Activated CD4-positive, alpha-beta memory T cell treated with anti-CD3 and anti-CD28 coated beads, Interleukin-2, amount 10 ng/mL, durations not matched to agents 7 days and 5 days (primary cell): Measurements from ENCODE around the gene PTCD2. TPM values are rescaled to one million over a fixed set of nuclear protein-coding genes. Genes with fewer than 3 reads are reported as not detected.
"Not testable (repeated sequence)": the region's sequence is repeated elsewhere in the genome, so short reads cannot be mapped to it uniquely, and the experiment has no call there.

ENCODE experiments used
- CTCF ChIA-PET: fragments of 350-600 bp; sonication (Branson Sonifier 250); formaldehyde crosslinking; loops from one replicate; lab custom pipeline; 2021; ENCODE audit warnings: antibody characterized with exemption, inconsistent platforms; lab: Charles Lee
- POLR2A ChIA-PET: fragments of 350-600 bp; sonication (Branson Sonifier 250); formaldehyde crosslinking; loops from one replicate; lab custom pipeline; 2021; ENCODE audit warnings: antibody characterized with exemption; lab: Charles Lee
- DNase-seq: peaks from one replicate; pipeline ENCODE4 v3.0.0-alpha.2; 2020
- H3K27ac Mint-ChIP-seq: one replicate; pipeline ENCODE4 v1.8.0; 2021; ENCODE audit warnings: mild to moderate bottlenecking, mixed read lengths
- H3K27me3 Mint-ChIP-seq: one replicate; pipeline ENCODE4 v1.8.0; 2021; ENCODE audit warnings: mixed read lengths
- H3K36me3 Mint-ChIP-seq: one replicate; pipeline ENCODE4 v1.8.0; 2021; ENCODE audit warnings: low read depth, mixed read lengths
- H3K4me1 Mint-ChIP-seq: one replicate; pipeline ENCODE4 v1.8.0; 2021; ENCODE audit warnings: mixed read lengths
- H3K4me3 Mint-ChIP-seq: one replicate; pipeline ENCODE4 v1.8.0; 2021; ENCODE audit warnings: mild to moderate bottlenecking, mixed read lengths
- H3K9me3 Mint-ChIP-seq: one replicate; pipeline ENCODE4 v1.8.0; 2021; ENCODE audit warnings: mixed read lengths
- total RNA-seq, 2 experiments: library from RNA; stranded (reverse); gene quantifications; one replicate each; pipeline ENCODE4 v1.2.3, GENCODE V29; 2021

The PTCD2 gene
- total RNA-seq, 2 experiments from 2014 or later = 7.5 to 8.4 TPM

DNA sequence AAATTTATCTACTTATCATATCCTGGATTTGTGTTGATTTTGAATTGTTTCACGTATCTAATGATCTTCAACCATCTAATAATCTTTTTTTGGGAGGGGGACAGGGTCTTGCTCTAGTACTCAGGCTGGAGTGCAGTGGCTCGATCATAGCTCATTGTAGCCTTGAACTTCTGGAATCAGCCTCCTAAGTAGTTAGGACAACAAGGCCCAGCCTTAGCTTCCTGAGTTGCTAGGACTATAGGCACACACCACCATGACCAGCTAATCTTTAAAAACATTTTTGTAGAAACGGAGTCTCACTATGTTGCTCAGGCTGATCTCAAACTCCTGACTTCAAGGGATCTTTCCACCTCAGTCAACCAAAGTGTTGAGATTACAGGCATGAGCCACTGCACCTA lies 34.8 kb upstream of the PTCD2 start:
- Mint-ChIP-seq H3K4me1 (no peaks in the 10 kb centered on the region), H3K4me3 (no peak overlapping the region), H3K27ac (no peak overlapping the region)

DNA sequence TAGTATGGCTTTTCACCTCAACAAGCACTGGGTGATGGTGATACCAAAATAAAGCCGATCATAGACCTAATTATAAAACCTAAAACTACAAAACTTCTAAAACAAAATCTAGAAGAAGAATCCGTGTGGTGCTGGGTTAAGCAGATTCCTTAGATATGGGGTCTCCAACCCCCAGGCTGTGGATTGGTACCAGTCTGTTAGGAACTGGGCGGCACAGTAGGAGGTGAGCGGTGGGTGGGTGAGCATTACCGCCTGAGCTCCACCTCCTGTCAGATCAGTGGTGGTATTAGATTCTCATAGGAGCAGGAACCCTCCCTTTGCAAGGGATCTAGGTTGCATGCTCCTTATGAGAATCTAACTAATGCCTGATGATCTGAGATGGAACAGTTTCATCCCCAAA lies 33.4 kb upstream of the PTCD2 start:
- no peaks in the 10 kb centered on the region for H3K4me1 Mint-ChIP-seq
- H3K4me3 Mint-ChIP-seq = no peak overlapping the region
- no peak for DNase-seq
- H3K9me3 Mint-ChIP-seq = no peaks in the 10 kb centered on the region
- CTCF ChIA-PET = no interaction called here
- POLR2A ChIA-PET = no interaction called here
- no peak overlapping the region for H3K27ac Mint-ChIP-seq
- H3K27me3 Mint-ChIP-seq = no peaks in the 10 kb centered on the region
- peaks cover 11% of the 10 kb centered on the region for H3K36me3 Mint-ChIP-seq

More for the DNA sequence above, 34.8 kb upstream of the PTCD2 start:
- ChIA-PET POLR2A (interaction anchor here (1.3 kb wide), 1 partner anchor 35 kb away, joined by 3 read pairs; the partner anchor contains the start of genes MRPS27 and PTCD2), CTCF (no interaction called here)
- Mint-ChIP-seq H3K36me3 (peaks cover 11% of the 10 kb centered on the region), H3K9me3 (no peaks in the 10 kb centered on the region), H3K27me3 (no peaks in the 10 kb centered on the region)
- DNase-seq = no peak

DNA sequence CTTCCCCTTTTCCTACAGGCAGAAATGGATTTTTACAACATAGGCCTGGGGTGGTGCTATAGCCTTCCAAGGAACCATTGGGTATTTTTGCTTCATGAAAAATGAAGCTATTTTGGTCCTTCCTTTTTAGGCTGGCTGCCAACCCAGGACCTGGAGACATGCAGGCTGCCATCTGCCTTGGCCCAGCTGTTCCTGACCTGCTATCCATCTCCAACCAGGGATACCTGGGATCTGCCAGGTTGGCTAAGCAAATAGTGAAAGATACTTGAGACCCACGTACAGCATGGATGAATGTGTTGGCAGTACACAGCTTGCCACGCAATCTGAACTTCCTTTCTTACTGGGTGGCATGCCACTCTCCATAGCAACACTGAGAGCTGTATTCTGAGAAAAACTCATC lies 31.2 kb upstream of the PTCD2 start:
- no peak for DNase-seq
- H3K36me3 Mint-ChIP-seq = peaks cover 7% of the 10 kb centered on the region
- H3K9me3 Mint-ChIP-seq = no peaks in the 10 kb centered on the region
- no peaks in the 10 kb centered on the region for H3K4me1 Mint-ChIP-seq
- ChIA-PET CTCF (no interaction called here), POLR2A (interaction anchor here (1.0 to 1.4 kb wide), 2 partner anchors 19 to 31 kb away, joined by 3 to 4 read pairs; partner anchors contain the start of genes MRPS27 and PTCD2)
- no peak overlapping the region for H3K27ac Mint-ChIP-seq
- no peaks in the 10 kb centered on the region for H3K27me3 Mint-ChIP-seq
- H3K4me3 Mint-ChIP-seq = no peak overlapping the region

DNA sequence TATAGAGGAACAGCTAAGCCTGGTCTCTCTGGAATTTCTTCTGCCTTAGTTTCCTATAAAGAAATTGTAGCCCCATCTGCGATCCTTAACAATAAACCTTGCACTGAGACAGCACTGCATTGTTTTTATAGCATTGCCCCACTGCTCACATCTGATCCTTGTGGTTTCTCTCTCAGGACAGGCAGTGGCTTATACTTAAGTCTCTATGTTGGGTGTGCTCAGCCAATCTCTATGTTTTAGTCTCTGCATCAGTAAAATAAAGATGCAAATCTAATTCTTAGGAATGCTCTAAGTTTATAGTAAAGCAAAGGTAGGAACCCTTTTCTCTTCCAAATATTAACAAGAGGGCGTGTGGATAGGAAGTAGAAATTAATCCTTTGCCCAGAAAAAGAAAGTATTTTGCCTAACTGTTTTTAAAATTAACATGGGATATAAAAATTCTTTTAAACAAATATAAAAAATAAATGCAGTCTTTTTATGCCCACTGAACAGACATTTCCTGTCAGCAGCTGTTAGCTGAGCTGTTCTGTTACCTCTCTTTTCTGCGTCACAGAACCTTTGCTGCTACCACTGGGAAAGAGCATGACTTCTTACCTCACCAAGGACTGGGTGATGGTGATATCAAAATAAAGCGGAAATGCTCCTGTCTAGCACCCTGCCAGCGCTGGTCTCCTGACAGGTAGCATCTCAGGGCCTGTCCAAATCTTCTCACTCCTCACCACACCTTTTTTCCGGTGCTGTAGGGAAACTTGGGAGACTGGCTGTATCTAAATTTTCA lies 29.6 kb upstream of the PTCD2 start:
- H3K4me3 Mint-ChIP-seq = no peak overlapping the region
- peaks cover 13% of the 10 kb centered on the region for H3K36me3 Mint-ChIP-seq
- POLR2A ChIA-PET = no interaction called here
- no peak for DNase-seq
- CTCF ChIA-PET = no interaction called here
- H3K9me3 Mint-ChIP-seq = no peaks in the 10 kb centered on the region
- no peaks in the 10 kb centered on the region for H3K27me3 Mint-ChIP-seq
- no peaks in the 10 kb centered on the region for H3K4me1 Mint-ChIP-seq
- no peak overlapping the region for H3K27ac Mint-ChIP-seq

DNA sequence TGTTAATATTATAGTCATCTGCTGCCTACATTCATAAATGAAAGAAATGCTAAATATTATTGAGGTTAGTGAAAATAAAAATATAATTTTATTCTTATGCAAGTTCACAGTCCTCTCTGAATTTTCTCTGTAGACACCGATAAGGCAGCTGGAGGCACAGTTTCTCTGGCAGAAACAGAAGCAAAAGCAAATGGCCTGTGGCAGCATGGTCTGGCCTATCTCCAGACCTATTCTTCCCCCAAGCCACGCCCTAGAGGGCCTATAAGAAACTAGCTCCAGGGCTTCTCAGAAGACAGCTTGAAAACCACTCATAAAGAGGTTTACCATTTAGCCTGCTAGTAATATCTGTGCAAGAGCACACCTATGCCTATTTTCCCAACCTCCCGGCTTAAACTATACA lies 28.6 kb upstream of the PTCD2 start:
- peaks cover 17% of the 10 kb centered on the region for H3K36me3 Mint-ChIP-seq

DNA sequence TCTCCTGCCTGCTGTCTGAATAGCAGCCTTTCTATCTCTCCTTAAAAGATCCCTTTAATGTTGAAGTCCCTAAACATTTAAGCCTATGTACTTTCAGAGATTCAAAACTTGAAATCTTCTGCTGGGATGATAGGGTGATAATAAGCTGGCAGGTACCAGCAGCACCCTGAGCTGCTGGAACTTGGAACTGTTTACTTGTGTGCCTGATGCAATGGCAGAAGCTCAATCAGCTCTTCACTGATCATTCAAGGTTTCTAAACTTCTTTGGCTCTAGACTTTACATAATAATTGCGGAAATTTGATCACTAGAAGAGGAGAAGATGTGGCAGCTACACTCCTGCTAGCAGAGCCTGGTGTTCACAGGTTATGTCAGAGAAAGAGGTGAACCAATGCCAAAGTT lies 27.8 kb upstream of the PTCD2 start:
- H3K4me1 Mint-ChIP-seq = no peaks in the 10 kb centered on the region
- CTCF ChIA-PET = no interaction called here
- no peaks in the 10 kb centered on the region for H3K27me3 Mint-ChIP-seq
- DNase-seq = no peak
- peaks cover 15% of the 10 kb centered on the region for H3K36me3 Mint-ChIP-seq
- H3K9me3 Mint-ChIP-seq = no peaks in the 10 kb centered on the region
- POLR2A ChIA-PET = interaction anchor here (2.2 kb wide), 1 partner anchor 16 kb away, joined by 8 read pairs; no protein-coding TSS in a partner anchor
- no peak overlapping the region for H3K4me3 Mint-ChIP-seq
- H3K27ac Mint-ChIP-seq = no peak overlapping the region

More for the DNA sequence above, 28.6 kb upstream of the PTCD2 start:
- CTCF ChIA-PET = no interaction called here
- Mint-ChIP-seq H3K4me1 (no peaks in the 10 kb centered on the region), H3K27ac (no peak overlapping the region), H3K27me3 (no peaks in the 10 kb centered on the region), H3K9me3 (no peaks in the 10 kb centered on the region), H3K4me3 (no peak overlapping the region)
- POLR2A ChIA-PET = interaction anchor here (2.2 kb wide), 1 partner anchor 17 kb away, joined by 8 read pairs; no protein-coding TSS in a partner anchor
- DNase-seq = no peak

DNA sequence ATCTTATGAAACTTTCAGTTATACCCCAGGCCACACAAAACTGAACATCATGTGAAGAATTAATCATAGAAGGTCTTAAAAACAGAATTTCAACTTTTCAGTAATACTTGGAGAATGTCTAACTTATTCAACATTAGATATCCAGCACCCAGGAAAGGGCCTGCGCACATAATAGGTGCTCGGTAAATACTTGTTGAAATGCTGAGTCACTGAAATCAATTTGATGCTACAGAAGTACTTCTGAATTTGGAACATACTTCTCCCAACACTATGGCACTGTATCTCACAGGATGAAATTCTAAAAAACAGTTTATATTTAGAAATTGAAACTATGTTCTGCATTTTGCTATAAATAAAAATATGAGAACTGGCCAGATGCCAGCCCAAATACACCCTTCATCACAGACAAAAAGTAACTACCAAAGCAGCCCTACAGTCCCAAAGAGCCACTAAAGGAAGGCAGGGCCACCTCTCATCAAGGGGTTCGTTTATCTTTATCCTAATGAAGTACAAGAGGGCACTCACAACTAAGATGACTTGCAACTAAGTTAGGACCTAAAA lies 26.6 kb upstream of the PTCD2 start:
- POLR2A ChIA-PET = interaction anchor here (2.2 kb wide), 1 partner anchor 15 kb away, joined by 8 read pairs; no protein-coding TSS in a partner anchor
- peaks cover 5% of the 10 kb centered on the region for H3K4me1 Mint-ChIP-seq
- CTCF ChIA-PET = no interaction called here

DNA sequence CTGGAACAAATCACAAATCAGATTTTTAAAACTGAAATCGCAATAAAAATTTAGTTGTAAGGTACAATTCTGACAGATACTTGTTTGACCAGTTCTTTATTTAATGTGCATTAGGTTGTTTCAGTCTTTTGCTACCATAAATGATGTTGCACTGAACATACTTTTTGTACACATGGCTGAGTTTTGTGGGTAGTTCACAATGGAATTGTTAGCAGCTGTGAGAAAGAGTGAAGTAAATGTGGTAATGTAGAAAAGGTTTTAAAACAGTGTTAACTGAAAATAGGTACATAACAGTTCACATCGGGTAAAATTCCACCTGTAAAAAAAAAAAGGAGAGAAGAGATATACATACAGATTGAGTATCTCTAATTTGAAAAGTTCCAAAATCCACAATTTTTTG lies 25.7 kb upstream of the PTCD2 start:
- ChIA-PET CTCF (no interaction called here), POLR2A (no interaction called here)
- Mint-ChIP-seq H3K9me3 (no peaks in the 10 kb centered on the region), H3K4me1 (peaks cover 8% of the 10 kb centered on the region), H3K27ac (no peak overlapping the region), H3K4me3 (no peak overlapping the region), H3K36me3 (peaks cover 14% of the 10 kb centered on the region), H3K27me3 (no peaks in the 10 kb centered on the region)
- no peak for DNase-seq

More for the DNA sequence above, 26.6 kb upstream of the PTCD2 start:
- no peak overlapping the region for H3K27ac Mint-ChIP-seq
- H3K4me3 Mint-ChIP-seq = no peak overlapping the region
- H3K27me3 Mint-ChIP-seq = no peaks in the 10 kb centered on the region
- DNase-seq = no peak
- H3K9me3 Mint-ChIP-seq = no peaks in the 10 kb centered on the region
- peaks cover 17% of the 10 kb centered on the region for H3K36me3 Mint-ChIP-seq

DNA sequence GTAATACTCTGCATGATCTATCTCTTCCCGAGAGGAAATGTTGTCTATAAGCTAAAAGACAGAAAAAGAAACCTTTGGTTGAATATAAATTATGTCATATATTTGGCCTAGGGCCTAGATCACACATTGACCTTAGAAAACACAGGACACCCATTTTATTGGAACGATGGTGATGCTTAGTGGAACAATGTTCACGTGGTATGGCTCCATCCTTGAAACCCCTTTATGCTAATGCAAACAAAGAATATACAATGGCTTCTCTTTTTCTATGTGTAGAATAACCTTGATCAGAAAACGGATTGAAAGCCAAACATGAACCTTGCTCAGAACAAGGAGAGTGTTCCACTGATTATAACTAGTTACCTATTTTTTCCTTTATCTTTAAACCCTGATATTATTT lies 24.6 kb upstream of the PTCD2 start:
- H3K4me3 Mint-ChIP-seq = no peak overlapping the region
- no peak for DNase-seq
- H3K36me3 Mint-ChIP-seq = peaks cover 18% of the 10 kb centered on the region
- ChIA-PET CTCF (no interaction called here), POLR2A (no interaction called here)
- no peaks in the 10 kb centered on the region for H3K27me3 Mint-ChIP-seq
- H3K9me3 Mint-ChIP-seq = no peaks in the 10 kb centered on the region
- no peak overlapping the region for H3K27ac Mint-ChIP-seq
- H3K4me1 Mint-ChIP-seq = peaks cover 13% of the 10 kb centered on the region

DNA sequence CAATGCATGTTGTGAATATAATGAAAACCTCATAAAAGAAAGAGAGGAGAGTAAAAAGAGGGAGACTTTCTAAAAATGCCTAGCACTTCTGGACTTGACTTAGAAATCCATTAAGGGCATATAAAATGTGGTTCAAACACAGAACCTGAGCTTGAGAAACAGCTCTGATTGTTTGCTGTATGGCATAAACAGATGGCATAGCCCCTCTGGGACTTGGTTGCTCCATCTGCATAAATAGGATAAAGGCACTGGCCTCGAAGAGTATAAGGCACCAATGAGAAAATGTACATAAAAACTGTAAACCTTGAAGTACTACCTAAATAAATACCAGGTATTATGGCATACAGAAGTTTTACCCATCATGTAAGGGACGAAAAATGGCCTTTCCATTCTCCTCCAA lies 23.9 kb upstream of the PTCD2 start:
- DNase-seq = no peak
- H3K36me3 Mint-ChIP-seq = peaks cover 18% of the 10 kb centered on the region
- H3K4me3 Mint-ChIP-seq = no peak overlapping the region
- POLR2A ChIA-PET = no interaction called here
- H3K27ac Mint-ChIP-seq = no peak overlapping the region
- H3K27me3 Mint-ChIP-seq = no peaks in the 10 kb centered on the region
- CTCF ChIA-PET = no interaction called here
- no peaks in the 10 kb centered on the region for H3K9me3 Mint-ChIP-seq
- H3K4me1 Mint-ChIP-seq = peaks cover 14% of the 10 kb centered on the region

DNA sequence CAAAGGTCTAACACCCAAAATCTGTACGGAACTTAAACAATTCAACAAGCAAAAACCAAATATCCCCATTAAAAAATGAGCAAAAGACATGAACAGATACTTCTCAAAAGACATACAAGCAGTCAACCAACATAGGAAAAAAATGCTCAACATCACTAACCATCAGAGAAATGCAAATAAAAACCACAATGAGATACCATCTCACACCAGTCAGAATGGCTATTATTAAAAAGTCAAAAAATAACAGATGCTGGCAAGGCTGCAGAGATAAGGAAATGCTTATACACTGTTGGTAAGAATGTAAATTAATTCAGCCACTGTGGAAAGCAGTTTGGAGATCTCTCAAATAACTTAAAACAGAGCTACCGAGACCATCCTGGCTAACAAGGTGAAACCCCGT lies 22.0 kb upstream of the PTCD2 start:
- H3K27ac Mint-ChIP-seq, H3K4me3 Mint-ChIP-seq, DNase-seq, H3K9me3 Mint-ChIP-seq, POLR2A ChIA-PET, H3K27me3 Mint-ChIP-seq: not testable (repeated sequence)
- H3K36me3 Mint-ChIP-seq = peaks cover 24% of the 10 kb centered on the region
- CTCF ChIA-PET = interaction anchor here (2.2 kb wide), 1 partner anchor 10 kb away, joined by 16 read pairs; no protein-coding TSS in a partner anchor
- H3K4me1 Mint-ChIP-seq = peaks cover 14% of the 10 kb centered on the region

DNA sequence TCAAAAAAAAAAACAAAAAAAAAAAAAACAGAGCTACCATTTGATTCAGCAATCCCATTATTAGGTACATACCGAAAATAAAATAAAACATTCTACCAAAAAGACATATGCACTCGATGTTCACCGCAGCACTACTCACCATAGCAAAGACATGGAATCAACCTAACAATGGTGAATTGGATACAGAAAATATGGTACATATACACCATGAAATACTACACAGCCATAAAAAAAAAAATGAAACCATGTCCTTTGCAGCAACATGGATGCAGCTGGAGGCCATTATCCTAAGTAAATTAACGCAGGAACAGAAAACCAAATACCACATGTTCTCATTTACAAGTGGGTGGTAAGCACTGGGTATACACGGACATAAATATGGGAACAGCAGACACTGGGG lies 21.5 kb upstream of the PTCD2 start:
- H3K27me3 Mint-ChIP-seq = no peaks in the 10 kb centered on the region
- ChIA-PET POLR2A (no interaction called here), CTCF (interaction anchor here (2.2 kb wide), 1 partner anchor 9 kb away, joined by 16 read pairs; no protein-coding TSS in a partner anchor)
- H3K36me3 Mint-ChIP-seq = peaks cover 24% of the 10 kb centered on the region
- no peaks in the 10 kb centered on the region for H3K9me3 Mint-ChIP-seq
- no peak overlapping the region for H3K4me3 Mint-ChIP-seq
- H3K27ac Mint-ChIP-seq = no peak overlapping the region
- no peak for DNase-seq
- H3K4me1 Mint-ChIP-seq = peaks cover 14% of the 10 kb centered on the region

DNA sequence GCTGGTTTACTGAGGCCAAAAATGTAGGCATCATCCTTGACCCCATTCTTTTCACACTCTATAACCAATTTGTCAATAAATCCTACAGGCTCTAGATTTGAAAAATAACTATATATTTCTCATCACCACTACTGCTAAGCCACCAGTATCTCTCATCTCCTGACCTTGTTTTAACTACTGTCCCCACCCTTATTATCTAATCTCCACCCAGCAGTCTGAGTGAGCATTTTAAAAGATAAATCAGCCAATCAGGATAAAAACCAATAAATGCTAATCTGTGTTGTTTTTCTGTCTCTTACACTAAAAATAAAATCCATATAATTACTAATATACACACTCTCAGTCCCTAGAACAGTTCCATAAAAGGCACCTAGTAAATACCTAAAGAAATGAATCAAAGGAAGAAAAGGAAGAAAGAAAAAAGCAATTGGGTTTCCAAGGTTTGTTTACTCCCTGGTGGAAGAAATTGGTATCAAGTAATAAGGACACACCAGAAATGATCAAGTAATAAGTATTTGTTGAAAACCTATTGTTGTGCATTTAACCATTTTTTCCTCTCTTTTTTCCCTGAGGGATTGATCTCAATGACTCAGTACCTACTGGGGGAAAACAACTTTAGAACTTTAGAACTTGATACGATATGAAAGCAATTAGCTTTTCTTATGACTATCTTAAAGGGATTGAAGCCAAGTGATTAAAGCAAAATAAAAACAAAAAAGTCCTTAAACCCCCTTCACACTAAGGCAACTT lies 19.4 kb upstream of the PTCD2 start:
- H3K27me3 Mint-ChIP-seq = no peaks in the 10 kb centered on the region
- DNase-seq = no peak
- peaks cover 25% of the 10 kb centered on the region for H3K4me1 Mint-ChIP-seq
- no peak overlapping the region for H3K27ac Mint-ChIP-seq
- H3K9me3 Mint-ChIP-seq = no peaks in the 10 kb centered on the region
- no peak overlapping the region for H3K4me3 Mint-ChIP-seq
- ChIA-PET CTCF (no interaction called here), POLR2A (no interaction called here)
- peaks cover 20% of the 10 kb centered on the region for H3K36me3 Mint-ChIP-seq
